ENCODE data around the gene ACAP2. TPM values are rescaled to one million over a fixed set of nuclear protein-coding genes. Genes with fewer than 3 reads are reported as not detected.

The ACAP2 gene, protein sequence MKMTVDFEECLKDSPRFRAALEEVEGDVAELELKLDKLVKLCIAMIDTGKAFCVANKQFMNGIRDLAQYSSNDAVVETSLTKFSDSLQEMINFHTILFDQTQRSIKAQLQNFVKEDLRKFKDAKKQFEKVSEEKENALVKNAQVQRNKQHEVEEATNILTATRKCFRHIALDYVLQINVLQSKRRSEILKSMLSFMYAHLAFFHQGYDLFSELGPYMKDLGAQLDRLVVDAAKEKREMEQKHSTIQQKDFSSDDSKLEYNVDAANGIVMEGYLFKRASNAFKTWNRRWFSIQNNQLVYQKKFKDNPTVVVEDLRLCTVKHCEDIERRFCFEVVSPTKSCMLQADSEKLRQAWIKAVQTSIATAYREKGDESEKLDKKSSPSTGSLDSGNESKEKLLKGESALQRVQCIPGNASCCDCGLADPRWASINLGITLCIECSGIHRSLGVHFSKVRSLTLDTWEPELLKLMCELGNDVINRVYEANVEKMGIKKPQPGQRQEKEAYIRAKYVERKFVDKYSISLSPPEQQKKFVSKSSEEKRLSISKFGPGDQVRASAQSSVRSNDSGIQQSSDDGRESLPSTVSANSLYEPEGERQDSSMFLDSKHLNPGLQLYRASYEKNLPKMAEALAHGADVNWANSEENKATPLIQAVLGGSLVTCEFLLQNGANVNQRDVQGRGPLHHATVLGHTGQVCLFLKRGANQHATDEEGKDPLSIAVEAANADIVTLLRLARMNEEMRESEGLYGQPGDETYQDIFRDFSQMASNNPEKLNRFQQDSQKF
- 22.3 and 30.1 TPM in 2 replicates for total RNA-seq

DNA sequence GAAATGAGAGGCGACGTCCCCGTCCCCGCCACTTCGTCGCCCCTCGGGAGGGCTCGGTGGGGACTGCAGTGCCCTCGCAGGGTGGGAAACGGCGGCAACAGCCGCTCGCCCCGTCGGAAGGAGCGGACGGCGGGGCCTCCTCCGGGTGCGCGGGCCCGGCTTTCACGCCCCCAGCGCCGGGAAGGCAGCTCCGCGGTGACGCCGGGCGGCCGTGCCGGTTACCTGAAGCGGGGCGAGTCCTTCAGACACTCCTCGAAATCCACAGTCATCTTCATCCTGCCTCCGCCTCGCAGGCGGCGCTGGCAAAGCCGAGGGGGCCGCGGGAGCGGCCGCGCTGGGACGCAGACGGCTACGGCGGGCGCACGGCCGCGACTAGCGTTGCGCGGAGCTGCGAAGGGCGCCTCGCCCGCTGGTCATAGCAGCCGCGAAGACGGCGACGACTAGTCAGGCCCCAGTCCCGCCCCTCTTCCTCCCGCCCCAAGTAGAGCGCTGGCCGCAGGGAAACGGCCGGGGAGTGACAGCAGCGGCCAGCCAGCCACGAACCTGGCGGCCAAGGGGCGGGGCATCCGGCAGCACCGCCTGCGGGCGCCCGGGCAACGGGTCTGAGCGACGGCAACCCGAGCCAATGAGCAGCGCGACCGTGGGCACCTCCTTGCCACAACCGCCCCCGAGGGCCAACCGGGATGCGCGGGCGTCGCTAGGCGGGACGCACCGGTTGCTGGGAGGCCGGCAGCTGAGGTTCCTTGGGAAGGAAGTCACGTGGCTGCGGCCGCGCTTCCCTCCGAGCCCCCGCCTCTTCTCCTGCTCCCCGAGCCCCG, at the start of gene ACAP2:
TSS of gene ACAP2 (minus strand) at position 448 of the 818 bp plus-strand sequence. CDS start at position 275, 173 bp downstream.

DNA sequence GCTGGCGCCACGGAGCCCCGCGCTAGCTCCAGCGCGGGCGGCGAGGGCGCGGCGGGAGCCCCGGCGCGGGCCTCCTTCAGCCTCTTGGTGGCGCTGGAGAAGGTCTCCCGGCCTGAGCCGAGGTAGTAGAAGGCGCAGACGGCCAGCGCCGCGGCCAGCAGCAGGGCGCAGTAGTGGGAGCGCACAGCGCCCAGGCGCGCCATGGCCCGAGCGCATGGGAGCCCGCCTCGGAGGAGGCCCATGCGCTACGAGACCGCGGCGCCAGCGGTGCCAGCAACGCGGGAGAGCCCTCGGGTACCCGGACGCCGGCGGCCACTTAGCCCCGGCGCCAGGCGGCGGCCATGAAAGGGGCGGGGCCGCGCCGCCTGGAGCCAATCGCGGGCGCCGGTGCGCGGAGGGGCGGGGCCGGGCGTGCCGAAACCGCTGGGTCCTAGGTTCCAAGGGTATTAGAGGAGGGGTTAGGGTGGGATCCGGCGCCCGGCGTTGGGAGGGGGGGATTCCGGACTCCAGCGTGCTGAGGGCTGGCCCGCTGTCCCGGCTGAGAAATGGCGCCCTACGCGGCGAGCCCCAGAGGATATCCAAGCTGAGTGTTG, 171.9 kb downstream of the ACAP2 start, which contains the start of gene XXYLT1:
TSS of gene XXYLT1 (minus strand) at position 343 of the 593 bp plus-strand sequence. CDS start at position 242, 101 bp downstream.

Other genes with a start within 250 kb of the ACAP2 start
- gene XXYLT1, start 171.9 kb downstream of the ACAP2 start, total RNA-seq: 13.7 and 19.0 TPM in 2 replicates
- 33.8 and 41.8 TPM in 2 replicates for gene PPP1R2, start 100.3 kb upstream of the ACAP2 start, total RNA-seq
- gene APOD, start 140.9 kb upstream of the ACAP2 start, total RNA-seq: 0.23 TPM in 1 of 2 replicates, not detected in the other

Measured in hair follicular keratinocyte (primary cell).